Activated CD8-positive, alpha-beta memory T cell treated with anti-CD3 and anti-CD28 coated beads for 36 hours (primary cell): ENCODE results near the gene GALNTL6. TPM values are rescaled to one million over a fixed set of nuclear protein-coding genes. Genes with fewer than 3 reads are reported as not detected.
"Not testable (repeated sequence)": the region's sequence is repeated elsewhere in the genome, so short reads cannot be mapped to it uniquely, and the experiment has no call there.

Experiments used
- CTCF ChIA-PET: fragments of 350-600 bp; sonication (Branson Sonifier 250); formaldehyde crosslinking; loops from one replicate; lab custom pipeline; 2021; ENCODE audit warnings: antibody characterized with exemption; lab: Charles Lee
- POLR2A ChIA-PET: fragments of 350-600 bp; sonication (Branson Sonifier 250); formaldehyde crosslinking; loops from one replicate; lab custom pipeline; 2021; ENCODE audit warnings: antibody characterized with exemption; lab: Charles Lee
- total RNA-seq, 2 experiments: library from RNA; stranded (reverse); gene quantifications; one replicate each; pipeline ENCODE4 v1.2.3, GENCODE V29; 2021

Gene GALNTL6
- total RNA-seq, 2 experiments from 2014 or later, result not detected

DNA sequence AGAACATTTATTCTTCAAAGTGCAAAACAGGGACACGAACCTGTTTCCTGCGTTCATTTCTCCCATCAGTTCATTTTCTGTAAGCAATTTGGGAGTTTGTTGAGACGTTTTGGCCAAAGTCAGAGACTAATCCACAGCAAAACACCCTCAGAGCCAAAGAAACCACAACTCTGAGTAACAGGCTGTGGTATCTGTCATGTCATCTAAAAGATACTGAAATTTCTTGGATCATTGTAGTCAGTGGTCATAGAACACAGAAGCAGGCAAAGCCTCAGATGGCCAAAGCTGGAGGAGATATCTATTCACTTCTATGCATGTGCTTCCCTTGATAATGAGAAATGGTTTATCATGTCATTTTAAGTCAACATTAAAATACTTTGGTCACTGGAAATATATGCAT is 869.8 kb downstream of the GALNTL6 start:
- POLR2A ChIA-PET, result no interaction called here

DNA sequence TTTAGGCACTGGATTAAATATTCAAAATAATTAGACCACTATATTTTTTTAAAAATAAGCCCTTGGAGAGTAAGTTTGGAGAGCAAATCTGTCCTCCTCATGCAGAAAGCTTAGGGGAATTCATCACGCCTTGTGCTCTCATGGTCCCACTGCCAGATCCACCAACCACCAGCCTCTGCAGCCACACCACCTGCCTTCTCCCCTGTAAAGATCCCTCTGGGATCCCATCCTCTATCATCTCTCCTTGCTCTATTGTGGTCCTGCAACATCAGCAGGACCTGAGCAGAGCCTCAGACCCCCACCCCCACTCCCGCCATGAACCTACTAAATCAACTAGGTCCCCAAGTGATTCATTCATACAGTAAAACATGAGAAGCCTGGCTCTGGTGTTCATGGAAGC is 872.8 kb downstream of the GALNTL6 start:
- POLR2A ChIA-PET, result no interaction called here
- CTCF ChIA-PET, result no interaction called here

More for the DNA sequence above, 869.8 kb downstream of the GALNTL6 start:
- CTCF ChIA-PET, result no interaction called here

DNA sequence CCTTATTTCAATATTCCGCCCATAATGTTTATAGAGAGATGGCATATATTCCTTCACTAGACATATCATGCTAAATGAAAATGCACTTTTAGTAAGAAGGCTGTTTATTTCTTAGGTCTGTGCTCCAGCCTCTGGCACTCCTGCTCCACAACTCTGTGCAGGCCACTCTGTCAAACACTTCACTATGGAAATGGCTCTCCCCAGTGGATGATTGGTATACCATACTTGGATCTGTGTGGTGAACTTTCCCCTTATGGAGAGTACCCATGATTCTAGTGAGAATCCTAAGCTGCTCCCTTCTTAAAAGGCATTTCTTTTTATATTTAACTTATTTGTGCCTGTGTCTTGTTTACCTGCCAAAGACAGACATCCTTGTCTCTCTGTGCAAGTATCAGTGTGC is 875.3 kb downstream of the GALNTL6 start:
- ChIA-PET POLR2A (no interaction called here), CTCF (no interaction called here)

DNA sequence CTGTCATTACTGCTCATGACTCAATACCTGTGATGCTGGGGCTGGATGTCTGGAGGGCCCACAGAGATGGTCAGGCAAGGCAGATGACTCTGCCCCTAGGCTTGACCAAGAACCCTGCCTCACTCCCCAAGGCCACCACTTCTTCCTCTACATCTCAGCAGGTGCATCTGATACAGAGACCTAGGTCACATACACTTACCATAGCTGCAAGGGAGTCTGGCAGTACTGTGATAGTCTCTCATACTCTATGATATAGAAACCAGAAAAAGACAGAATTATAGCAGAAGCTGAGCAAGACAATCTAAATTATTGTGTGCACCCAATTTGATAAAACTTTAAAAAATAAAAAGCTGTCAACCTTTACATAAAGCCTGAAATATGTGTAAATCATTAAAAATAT is 878.3 kb downstream of the GALNTL6 start:
- ChIA-PET POLR2A (no interaction called here), CTCF (no interaction called here)

DNA sequence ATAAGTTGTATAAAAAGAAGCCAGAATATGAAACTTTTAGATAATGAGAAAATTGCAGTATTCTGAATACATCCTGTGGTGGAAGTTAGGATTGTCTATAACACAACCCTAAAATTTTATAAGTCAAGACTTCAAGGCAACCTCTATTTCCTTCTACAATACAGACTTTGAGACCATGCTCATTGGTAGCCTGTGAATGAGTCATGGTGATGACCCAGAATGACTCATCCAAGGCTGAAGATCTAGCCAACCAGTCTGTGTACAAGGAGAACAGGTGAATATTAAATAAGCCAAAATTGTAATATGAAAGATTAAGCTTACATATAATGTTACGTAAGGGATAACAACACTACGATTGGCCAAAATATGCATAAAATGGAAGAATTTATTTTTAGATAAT is 879.5 kb downstream of the GALNTL6 start:
- ChIA-PET CTCF (no interaction called here), POLR2A (no interaction called here)

DNA sequence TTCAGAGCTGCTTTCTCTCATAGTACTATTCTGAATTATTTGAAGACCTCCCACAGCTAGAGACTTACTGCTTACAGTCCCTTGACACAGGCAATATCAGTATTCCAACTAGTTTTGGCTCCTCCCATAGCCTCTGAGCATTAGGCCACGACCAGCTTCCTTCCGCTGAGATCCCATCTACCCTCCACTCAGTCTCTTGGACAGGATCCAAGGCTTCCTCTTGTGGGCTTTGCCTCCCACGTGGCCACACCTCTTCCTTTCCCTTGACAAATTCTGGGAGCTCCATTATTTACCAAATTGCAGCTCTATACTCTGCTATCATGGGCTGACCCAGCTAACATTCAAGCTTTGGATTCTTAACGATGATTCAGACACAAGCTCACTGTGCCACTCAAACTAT is 885.1 kb downstream of the GALNTL6 start:
- POLR2A ChIA-PET, result no interaction called here

DNA sequence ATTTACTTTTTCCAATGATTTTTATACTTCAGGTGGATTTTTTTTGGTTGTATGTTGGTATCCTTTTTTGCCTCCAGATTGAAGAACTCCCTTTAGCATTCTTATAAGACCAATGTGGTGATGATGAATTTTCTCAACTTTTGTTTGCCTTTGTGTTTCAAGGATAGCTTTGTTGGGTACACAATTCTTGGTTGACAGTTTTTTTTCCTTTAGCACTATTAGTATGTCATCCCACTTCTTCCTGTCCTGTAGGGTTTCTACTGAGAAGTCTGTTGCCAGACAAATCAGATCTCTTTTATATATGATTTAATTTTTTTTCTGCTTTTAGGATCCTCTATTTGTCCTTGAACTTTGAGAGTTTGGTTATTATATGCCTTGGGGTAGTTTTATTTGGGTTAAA is 892.4 kb downstream of the GALNTL6 start:
- ChIA-PET CTCF (no interaction called here), POLR2A (no interaction called here)

More for the DNA sequence above, 885.1 kb downstream of the GALNTL6 start:
- CTCF ChIA-PET, result no interaction called here

DNA sequence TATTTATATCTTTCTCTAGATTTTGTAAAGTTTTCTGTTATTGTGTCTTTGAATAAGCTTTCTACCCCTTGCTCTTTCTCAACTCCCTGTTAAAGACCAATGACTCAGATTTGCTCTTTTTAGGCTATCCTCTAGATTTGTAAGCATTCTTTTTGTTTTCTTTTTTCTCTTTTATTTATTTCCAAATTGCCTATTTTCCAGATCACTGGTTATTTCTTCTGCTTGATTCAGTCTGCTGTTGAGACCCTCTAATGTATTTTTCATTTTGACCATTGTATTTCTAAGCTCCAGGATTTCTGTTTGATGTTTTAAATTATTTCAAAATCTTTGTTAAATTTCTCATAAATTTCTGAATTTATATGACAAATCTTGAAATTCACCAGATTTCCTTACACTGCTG is 892.8 kb downstream of the GALNTL6 start:
- POLR2A ChIA-PET, result no interaction called here
- CTCF ChIA-PET, result no interaction called here

DNA sequence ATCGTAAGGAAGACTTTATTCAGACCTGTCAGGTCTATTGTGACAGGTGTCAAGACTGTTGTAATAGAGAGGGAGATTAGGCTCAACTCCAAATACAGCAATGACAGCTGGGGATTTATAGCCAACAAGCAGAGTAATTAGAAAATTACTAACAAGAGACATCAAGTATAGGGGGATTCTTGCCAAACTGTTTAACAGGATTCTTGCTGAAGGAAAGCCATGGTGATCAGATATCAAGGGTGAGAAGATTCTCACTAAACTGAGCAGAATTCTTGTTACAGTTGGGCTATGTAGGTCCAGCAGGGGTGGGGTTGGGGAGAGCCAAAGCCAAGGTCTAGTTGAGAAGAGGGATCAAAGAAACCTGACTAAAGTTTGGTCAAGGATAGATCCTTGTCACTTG is 894.4 kb downstream of the GALNTL6 start:
- POLR2A ChIA-PET, result no interaction called here

DNA sequence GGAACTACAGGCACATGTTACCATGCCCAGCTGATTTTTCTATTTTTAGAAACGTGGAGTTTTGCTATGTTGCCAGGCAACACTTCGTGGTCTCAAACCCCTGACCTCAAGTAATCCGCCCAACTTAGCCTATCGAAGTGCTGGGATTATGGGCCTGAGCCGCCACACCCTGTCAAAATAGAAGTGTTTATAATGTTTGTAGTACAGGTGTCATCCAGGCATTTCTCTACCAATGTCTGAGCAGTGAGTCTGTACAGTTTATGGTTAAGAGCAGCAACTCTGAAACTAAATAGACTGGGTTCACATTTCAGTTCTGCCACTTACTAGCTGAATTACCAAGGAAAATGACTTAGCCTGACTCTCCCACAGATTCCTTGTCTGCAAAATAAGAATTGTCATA is 895.0 kb downstream of the GALNTL6 start:
- ChIA-PET CTCF (no interaction called here), POLR2A (no interaction called here)

More for the DNA sequence above, 894.4 kb downstream of the GALNTL6 start:
- CTCF ChIA-PET, result no interaction called here

DNA sequence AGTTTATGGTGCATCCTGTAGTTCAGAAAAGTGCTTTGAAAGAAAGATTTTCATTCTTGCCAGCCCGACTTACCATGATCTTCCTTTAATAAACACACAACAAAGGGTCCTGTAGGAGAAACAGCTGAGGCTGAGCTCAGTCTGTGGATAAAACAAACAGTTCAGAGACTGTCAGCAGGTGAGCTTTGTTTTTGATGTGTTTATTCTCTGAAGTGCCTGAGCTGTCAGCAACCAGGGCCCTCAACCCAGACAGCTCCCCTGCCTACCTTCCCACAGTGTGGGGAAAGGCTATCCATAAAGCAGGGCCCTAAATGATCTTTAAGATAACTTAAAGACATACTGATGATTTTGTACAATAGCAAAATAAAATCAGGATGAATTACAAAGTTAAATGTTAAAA is 896.2 kb downstream of the GALNTL6 start:
- POLR2A ChIA-PET, result no interaction called here
- CTCF ChIA-PET, result no interaction called here

DNA sequence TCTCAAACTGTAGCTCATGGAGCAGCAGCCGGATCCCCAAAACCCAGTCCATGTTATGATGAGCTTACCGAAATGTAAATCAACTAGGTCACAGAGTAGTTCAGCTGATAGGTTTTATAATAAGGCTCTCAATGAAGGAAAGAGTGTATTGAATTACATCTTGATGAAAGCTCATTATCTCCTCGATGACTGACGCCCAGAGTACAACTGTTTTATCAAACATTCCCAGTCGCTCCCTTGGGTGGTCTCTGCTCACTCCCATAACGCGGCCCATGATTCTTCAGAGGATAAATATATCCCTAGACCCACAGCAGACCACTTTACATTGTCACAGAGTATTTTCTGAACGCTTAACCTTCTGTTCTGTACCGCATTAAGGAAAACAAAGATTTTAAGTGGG is 903.1 kb downstream of the GALNTL6 start:
- ChIA-PET POLR2A (no interaction called here), CTCF (no interaction called here)

DNA sequence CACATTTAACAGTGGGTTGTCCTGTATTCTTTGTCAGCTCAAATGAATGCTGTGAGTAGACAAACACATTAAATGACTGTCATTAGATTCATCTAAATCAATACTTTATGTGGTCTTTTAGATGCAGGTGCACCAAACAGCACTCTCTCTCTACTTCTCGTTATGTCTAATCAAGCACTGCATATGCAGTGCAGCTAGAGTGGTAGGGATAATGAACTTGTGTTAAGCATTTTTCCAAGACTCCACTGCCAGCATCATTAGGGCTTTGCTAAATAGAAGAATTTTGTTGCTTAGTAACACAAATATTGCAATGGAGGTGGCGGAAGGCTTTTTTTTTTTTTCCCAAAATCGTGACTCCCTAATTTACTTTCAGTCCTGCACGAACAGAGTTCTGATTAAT is 908.5 kb downstream of the GALNTL6 start:
- POLR2A ChIA-PET, result no interaction called here
- CTCF ChIA-PET, result no interaction called here

DNA sequence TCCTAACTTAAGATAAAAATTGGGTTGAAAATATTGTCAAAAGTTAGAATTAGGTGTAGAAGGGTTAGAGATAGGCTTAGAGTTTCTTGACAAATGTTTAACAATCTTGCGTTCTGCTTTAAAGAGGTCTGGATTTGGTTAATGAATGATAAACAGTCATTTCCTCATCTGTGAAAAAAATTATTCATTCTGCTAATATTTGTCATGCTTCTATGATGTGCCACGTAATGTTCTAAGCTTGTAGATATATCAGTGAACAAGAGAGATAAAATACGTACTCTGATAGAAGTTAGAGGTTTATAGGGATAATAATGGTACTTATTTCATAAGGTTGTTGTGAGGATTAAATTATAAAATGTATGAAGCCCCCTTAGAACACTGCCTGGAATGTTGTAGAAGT is 912.4 kb downstream of the GALNTL6 start:
- ChIA-PET CTCF (no interaction called here), POLR2A (no interaction called here)

DNA sequence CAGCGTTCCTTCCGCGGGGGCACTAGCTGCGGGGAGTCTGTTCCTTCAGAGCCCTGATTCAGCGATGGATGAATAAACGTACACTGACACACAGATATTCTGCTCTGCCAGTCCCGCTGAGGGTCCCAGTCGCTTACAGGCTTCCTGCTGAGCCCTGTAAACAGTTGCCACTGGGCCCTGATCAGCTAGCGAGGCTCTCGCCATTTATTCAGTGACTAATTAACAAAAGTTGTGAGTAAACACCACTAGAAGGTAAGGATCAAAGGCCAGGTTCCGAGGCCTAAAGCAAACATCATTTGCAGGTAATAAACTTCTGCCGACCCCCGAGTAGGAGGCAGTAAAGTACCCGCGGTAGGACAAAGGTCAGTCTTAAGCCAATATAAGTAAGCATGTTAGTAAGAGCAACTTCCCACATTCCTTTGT is 912.8 kb downstream of the GALNTL6 start:
- ChIA-PET POLR2A (no interaction called here), CTCF (no interaction called here)

DNA sequence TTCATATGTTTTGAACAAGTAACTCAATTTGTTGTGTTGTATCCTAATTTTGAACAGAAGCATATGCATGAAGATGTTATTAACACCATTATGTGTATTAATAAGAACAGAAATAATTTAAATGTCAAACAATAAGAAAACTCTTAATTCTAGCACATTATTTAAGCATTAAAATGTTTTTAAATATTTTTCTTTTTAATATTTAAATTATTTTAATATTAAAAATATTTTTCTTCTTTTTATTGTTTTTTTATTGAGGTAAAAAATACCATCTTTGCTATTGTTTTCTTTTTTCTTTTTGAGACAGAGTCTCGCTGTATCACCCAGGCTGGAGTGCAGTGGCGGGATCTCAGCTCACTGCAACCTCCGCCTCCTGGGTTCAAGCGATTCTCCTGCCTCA is 914.4 kb downstream of the GALNTL6 start:
- CTCF ChIA-PET, result no interaction called here
- POLR2A ChIA-PET, result no interaction called here

DNA sequence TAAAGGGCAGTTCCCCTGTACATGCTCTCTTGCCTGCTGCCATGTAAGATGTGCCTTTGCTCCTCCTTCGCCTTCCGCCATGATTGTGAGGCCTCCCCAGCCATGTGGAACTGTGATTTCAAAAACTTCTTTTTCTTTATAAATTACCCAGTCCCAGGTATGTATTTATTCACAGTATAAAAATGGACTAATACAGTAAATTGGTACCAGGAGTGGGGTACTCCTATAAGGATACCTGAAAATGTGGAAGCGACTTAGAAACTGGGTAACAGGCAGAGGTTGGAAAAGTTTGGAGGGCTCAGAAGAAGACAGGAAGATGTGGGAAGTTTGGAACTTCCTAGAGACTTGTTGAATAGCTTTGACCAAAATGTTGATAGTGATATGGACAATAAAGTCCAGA is 920.4 kb downstream of the GALNTL6 start:
- CTCF ChIA-PET, POLR2A ChIA-PET: not testable (repeated sequence)

DNA sequence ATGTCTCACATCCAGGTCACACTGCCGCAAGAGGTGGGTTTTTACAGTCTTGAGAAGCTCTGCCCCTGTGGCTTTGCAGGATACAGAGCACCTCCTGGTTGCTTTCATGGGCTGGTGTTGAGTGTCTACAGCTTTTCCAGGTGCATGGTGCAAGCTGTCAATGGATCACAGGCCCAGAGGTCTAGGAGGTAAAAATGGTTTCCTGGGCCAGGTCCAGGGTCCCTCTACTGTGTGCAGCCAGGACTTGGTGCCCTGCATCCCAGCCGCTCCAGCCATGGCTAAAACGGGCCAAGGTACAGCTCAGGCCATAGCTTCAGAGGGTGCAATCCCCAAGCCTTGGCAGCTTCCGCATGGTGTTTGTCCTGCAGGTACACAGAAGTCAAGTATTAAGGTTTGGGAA is 921.4 kb downstream of the GALNTL6 start:
- ChIA-PET CTCF (no interaction called here), POLR2A (no interaction called here)

DNA sequence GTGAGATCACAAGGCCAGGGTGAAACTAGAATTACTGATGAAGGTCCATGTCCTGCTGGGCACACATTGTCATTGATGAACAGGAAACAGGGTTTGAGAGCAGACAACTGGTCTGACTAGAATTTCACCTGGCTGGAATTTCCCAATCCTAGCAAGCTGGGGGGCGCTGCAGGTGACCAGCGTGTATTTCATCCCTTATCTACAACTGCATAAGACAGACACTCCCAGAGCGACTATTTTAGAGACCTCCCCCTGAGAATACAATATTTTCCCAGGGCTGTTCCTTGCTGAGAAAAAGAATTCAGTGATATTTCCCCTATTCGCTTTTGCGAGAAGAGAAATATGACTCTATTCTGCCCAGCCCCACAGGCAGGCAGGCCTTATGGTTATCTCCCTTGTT is 922.8 kb downstream of the GALNTL6 start:
- ChIA-PET POLR2A (no interaction called here), CTCF (no interaction called here)

DNA sequence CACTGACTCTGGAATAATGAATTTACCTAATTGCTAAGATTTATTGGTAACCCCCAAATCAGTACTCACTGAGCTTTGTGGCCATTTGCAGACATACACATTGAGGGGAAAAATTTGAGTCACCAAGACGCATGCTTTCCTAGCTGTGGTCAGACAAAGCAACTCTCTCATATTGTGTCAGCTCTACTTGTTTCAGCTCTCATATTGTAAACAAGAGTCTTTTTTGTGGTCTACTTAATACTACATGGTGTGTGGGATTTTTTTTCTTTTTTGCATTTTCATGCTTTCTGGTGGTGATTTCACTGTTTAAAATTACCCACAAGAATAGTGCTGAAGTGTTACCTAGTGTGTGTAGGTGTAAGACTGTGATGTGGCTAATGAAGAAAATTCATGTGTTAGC is 927.2 kb downstream of the GALNTL6 start:
- ChIA-PET CTCF (no interaction called here), POLR2A (no interaction called here)

DNA sequence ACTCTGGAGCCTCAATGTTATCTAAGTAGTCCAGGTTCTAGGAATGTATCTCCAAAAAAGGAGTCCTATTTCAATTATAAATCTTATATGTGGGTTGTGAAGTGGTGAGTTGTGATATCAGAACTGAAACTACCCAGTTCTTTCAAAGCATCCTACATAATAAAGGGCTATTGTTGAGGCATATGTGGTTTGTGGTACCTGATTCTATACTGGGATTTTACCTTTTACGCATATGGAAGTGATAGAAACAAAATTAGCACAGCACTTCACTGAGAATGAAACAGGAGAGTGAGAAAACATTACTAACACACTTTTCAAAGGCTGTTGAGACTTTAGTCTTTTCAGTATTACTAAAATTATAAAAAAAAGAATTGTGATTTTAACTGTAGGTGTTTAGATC is 937.7 kb downstream of the GALNTL6 start:
- ChIA-PET POLR2A (no interaction called here), CTCF (no interaction called here)

DNA sequence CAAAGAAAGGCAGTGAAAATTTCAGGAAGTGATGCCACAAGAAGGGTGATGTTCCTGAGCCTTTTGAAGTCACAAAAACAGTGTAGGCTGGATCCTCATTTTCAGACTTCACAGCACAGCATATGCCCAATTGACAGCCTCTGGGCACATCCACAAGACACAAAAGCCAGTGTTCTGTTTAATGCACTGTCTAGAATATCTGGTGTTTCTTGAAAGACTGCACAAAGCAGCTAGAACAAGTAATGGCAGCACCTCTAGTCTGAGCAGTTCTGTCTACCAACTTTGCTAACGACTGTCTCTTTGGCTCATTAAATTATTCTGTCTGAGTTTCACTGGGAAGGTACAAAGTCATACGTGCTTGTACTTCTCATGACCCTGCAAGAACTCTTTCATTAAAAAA is 938.3 kb downstream of the GALNTL6 start:
- POLR2A ChIA-PET, result no interaction called here
- CTCF ChIA-PET, result no interaction called here
